GM19397 (cell line): ENCODE data around the gene EFNA4.

Source experiments
- ATAC-seq: cut with Tn5 transposase; IDR thresholded peaks from one replicate; pipeline ENCODE4 v1.9.1; 2021; ENCODE audit warnings: mild to moderate bottlenecking, moderate library complexity; ENCODE audit not compliant: unreplicated experiment

Gene EFNA4

DNA sequence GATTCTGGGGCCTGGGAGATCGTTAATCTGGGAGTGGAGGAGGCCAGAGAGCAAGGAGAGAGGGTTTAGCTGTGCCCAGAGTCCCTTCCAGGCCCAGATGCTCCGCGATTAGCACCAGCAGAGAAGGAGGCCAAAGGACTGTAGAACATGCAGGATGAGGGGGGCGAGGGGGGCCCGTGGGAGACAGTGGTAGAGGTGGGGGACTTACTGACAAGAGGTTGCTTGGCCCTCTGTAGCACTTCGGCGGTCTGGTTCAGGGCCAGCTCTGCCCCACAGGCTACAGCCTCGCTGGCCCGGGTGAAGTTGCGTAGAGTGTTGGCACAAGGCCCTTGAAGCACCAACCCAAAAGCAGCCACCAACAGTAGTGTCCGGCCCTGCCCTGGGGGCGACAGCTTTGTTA is 30.7 kb upstream of the EFNA4 start:
- no peak for ATAC-seq

DNA sequence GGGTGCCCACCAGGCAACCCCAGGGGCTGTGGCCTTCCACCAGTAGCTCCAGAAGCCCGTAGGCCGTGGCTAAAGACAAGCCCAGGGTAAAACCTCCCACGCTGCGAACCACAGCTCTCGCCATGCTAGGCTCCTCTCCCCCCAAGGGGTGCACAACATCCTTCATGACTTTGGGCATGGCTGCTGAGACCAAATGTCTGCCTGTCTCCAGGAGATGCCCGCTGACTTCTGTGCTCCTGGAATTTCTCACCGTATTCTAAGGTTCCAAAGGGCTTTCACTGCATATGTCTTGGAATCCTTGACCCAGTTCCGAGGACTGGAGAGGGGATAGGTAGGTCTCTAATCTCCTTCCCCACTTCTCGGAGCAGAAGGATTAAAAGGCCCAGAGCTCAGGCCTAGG is 30.0 kb upstream of the EFNA4 start, which contains the start of the genes DCST1 and DCST2:
Gene DCST1, plus strand, starts transcription at position 301 of the 400 bp plus-strand sequence. CDS start 213 bp downstream, outside the sequence.
Gene DCST2, minus strand, starts transcription at position 258 of the 400 bp plus-strand sequence. Its CDS starts 80 bp downstream, at position 178.
- no peak for ATAC-seq

DNA sequence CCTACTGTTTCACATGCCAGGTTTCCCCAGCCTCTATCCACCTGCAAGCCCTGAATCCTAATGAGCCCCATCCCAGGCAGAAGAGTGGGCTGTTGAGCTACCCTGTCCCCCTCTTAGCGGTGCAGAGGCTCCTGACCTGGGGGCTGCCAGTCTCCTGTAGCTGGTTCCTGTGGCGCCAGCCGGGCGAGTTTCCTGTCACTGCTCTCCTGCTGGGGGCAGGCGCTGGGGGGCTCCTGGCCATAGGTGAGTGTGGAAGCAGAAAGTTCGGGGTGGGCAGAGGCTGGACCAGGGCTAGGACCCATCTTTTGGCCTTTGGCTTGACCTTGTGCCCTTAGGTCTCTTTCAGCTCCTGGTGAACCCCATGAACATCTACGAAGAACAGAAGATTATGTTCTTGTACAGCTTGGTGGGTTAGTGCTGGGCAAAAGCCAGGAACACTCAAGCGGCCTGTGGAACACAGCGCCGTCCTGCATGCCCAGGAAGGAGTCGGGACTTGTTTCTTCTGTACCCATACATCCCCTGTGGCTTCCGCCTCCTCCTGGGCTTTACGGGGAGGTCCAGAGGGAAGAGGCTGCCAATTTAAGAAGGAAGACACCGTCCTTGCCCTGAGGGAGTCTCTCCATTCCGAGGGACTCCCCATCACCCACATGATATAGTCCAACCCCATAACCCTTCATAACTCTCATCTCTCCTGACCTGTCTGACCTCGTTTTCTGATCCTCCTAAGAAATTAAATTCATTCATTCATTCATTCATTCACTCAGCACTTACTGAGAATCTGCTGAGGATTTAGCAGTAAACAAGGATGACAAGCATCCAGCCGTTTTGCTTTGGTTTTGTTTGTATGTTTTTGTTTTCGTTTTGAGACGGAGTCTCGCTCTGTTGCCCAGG is 29.0 kb upstream of the EFNA4 start:
- ATAC-seq: no peak

DNA sequence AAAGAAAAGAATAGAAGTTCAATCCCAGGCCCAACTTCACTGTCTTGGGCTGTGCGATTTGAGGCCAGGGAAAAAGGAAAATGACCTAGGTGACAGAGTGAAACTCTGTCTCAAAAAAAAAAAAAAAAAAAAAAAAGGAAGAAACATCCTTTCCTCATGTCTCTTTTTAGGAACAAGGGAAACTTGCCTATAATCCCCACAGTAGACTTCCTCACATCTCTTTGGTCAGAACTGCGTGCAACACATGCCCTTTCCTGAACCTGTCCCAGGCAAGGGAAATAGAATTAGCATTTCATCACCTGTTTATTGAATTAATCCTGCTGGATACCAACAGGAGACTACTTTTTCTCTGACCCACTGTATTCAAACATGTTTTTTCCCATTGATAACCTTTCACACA is 27.6 kb upstream of the EFNA4 start:
- no peak for ATAC-seq

DNA sequence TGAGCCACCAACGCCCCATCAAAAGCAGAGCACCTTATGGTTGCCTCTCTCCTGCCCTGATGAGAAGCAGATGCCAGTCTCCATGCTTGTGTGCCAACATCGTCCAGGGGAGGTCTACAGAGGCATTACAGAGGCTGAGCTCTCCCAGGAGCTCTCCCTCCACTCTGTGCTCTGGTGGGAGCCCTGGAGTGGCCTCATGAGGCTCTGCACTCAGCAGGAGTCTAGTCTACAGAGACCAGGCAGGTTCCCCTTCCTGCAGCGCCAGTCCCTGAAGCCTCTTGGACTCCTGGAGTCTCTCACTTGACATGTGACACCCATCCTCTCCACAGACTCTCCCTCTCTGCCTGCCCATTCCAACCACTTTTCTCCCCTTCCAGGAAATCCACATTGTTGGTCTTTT is 26.5 kb upstream of the EFNA4 start:
- ATAC-seq: no peak

DNA sequence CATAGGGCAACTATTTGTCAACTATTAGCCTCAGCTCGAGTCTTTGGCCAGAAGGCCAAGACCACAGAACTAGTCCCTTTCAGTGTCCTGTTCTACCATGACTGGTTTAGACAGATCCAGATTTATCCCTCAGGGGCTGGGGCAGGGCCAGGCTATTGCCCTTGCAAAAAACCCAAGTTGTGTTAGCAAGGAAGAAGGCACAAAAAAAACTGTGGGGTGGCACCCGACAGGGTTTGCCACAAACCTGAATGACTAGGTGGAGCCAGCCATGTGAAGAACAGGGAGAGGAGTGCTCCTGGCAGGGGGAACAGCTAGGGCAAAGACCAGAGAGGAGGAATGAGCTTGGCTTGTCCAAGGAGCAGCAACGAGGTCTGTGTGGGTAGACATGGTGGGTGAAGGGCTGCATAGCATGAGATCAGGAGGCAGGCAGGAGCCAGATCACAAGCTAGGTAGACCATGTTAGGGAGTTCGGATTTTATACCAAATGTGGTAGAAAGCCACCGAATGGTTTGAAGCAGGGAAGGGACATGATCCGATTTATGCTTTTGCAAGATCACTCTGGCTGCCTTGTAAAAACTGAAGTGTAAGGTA is 25.6 kb upstream of the EFNA4 start:
- ATAC-seq: no peak

DNA sequence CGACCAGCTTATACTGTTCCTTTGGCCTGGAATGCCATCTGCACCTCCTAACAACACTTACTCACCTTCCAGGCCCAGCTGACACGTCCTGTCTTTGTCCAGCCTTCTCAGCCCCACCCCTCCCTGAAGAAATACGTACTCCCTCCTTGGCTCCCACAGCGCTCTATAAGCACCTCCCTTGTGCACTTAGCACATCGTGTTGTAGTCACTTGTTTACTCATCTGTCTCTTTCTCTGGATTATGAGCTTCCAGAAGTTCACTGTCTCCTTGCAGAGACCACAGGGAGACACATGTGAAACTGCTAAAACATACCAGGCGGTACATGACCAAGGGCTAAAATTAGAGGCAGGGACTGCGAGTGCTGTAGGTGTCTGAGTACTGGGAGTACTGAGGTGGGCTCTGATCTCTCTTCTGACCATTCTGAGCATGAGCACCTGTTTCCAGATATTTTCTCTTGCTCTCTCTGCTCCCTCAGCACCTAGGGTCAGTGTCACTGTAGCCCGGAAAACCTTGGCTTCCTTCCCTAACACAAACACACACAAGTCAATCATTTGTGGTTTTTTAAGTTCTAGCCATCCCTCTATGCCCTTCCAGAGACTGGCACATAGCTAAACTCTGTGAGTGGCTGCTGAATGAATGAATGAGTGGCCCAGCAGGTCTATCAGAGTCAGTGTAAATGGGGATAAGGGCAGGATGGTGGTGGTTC is 24.8 kb upstream of the EFNA4 start:
- no peak for ATAC-seq

DNA sequence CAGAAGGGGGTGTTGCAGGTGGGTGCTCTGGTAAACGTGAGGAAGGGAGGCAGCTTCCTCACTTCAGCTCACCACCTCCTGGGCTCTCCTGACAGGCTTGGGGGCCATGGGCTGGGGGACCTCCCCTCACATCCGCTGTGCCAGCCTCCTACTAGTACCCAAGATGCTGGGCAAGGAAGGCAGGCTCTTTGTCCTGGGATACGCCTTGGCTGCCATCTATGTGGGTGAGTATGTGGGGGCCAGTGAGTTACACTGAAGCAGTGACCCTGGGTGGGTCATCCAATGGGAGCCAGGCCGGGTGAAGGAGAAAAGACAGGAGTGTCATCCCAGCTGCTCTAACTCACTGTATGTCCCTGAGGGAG is 24.3 kb upstream of the EFNA4 start:
- ATAC-seq: no peak

DNA sequence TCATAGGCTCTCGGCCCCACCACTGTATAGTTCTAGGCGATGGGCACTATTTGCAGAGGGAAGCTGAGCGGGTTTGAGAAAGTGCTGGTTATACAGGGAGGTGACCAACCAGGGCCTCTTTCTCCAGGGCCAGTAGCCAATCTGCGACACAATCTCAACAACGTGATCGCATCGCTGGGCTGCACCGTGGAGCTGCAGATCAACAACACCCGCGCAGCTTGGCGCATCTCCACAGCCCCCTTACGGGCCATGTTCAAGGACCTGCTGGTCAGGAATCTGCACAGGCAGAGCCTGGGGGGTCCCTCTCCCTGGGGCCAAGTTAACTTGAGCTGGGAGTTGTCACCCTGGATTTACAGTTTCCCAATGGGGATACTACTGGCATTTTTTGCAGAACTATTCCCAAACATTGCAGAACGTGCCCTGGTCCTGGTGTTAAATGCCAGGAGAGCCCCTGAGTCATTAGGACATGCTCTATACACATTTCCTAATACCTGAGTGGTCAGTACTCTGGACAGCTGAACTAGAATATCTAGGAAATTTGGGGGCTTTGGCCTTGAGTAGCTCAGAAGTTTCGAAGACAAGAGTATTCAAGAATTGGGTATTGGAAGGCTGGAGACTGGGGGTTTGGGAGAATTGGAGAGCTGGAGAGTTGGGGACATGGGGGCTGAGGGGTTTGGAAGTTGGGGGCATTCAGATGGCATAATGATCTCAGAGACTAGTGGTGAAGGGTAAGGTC is 23.0 kb upstream of the EFNA4 start:
- no peak for ATAC-seq

DNA sequence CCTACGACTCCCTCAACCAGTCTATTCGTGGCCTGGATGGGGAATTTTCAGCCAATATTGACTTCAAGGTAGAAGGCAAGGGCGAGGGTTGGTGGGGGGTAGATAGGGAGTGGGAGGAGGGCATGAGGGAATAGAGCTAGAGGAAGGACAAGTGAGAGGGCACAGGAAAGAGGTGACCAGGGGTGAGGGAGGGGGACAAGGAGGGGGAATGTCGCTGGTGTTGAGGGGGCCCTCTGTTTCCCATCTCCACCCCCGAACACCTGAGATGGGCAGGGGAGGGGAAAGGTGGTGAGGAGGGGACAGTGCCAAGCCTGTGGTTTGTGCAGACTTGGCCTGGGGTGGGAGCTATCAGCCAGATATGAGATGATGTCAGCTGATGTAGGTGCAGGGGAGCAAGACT is 20.8 kb upstream of the EFNA4 start:
- ATAC-seq: no peak

DNA sequence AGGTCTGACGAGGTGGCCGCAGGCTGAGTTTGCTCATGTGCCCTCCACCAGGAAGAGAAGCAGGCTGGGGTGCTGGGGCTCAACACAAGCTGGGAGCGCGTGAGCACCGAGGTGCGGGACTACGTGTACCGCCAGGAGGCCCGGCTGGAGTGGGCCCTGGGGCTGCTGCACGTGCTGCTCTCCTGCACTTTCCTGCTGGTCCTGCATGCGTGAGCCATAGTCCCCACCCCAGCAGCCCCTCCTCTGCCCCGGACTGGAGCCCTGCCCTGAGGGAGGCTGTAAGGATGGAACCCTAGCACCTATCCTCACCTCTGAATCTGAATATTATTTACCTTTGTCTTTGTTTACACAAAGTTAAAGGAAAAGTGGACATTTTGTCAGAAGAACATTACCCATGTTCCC is 20.2 kb upstream of the EFNA4 start:
- no peak for ATAC-seq

DNA sequence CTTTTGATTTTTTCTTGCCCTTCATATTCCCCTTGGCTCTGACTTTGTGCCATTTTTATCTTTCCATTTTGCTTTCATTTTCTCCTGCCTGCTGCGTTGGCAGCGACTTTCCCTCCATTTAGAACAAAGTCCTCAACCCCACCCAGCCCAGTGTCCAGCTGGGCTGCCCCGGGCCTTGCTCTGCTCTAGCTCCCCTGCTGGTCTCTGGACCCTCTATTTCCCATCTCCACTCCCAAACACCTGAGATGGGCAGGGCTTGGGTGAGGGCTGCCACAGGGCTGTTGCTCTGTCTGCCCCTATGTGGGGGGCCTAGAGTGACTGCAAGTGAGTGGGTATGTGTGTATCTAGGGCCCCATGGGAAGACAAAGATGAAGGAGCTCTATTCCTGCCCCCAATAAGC is 19.7 kb upstream of the EFNA4 start:
- ATAC-seq: no peak

DNA sequence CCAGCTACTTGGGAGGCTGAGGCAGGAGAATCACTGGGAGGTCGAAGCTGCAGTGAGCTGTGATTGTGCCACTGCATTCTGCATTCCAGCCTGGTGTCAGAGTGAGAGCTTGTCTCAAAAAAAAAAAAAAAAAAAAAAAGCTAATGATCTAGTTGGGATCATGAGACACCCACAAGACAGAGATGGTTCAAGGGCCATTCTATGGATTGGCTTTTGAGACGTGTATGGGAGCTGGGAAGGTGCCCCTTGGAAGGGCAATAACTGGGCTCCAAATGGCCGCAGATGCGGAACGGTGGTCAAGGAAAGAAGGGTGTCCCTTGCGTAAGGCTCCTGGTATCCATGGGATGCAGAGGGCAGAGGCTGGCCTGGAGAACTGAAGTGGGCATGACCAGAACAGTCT is 19.2 kb upstream of the EFNA4 start:
- ATAC-seq: no peak

DNA sequence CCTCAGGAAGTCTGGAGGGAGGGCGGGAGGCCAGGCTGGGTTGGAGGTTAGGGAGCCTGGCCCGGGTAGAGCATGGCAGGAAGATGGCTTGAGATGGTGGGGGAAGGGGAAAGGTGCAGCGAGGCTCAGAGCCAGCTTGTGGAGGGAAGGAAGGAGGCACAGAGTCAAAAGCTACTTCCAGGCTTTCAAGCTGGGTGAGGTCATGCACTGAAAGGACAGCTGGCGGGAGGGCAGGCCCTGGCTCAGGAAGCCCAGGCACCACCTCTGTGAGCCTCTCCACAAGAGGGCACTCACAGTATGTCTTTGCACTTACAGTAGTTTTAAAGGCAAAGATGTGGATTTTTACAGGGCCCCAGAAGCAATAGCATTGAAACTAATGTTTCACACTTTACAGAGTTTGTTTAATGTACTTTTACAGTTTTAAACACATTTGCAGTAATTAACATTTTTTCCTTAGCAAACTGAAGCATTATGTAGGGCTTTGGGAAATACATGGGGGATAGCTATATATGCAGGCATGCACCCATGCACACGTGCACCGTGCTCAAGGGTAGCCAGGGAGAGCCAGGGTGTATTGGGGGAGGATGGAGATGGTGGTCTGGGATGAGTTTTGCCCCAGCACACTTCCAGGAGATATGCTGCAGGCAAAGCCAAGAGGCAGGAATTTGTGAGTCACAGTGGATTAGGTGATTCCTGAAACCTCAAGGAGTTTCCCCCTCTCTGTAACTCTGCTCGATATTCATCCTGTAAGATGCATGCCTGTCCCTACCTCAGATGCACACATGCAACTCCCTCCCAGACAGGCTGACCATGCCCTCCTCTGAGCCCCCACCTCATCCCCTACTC is 18.5 kb upstream of the EFNA4 start:
- ATAC-seq: no peak

DNA sequence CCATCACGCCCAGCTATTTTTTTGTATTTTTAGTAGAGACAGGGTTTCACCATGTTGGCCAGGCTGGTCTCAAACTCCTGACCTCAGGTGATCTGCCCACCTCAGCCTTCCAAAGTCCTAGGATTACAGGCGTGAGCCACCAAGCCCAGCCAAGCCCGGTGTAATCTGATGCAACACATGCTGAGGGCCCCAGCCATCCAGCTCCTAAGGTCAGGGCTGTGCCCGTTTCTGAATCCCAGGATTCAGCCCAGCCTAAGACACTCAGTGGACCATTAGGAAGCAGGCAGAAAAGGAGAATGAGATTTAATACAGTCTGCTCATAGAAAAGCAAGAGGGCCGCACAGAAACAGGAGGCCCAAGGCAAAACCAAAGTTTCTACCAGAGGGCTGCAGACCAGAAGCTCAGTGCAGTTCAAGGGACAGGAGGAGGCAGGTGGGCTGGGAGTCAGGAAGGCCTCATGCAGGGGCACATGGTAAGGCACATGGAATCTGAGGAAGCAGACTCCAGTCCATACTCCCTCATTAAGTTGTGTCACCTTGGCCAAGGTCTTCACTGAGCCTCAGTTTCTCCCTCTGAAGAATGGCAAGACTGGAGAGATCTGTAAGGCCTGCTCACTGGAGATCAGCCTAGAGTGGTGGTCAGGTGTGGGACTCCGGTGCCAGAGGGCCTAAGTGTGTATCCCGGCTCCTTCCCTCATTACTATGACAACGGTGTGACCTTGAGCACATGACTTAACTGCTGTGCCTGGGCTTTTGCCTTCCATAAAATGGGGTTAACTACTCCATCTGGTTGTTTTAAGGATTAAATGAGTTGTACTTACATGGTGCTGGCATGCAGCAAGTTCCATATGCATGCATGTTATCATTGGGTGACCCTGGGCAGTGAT is 14.8 kb upstream of the EFNA4 start:
- ATAC-seq: no peak

DNA sequence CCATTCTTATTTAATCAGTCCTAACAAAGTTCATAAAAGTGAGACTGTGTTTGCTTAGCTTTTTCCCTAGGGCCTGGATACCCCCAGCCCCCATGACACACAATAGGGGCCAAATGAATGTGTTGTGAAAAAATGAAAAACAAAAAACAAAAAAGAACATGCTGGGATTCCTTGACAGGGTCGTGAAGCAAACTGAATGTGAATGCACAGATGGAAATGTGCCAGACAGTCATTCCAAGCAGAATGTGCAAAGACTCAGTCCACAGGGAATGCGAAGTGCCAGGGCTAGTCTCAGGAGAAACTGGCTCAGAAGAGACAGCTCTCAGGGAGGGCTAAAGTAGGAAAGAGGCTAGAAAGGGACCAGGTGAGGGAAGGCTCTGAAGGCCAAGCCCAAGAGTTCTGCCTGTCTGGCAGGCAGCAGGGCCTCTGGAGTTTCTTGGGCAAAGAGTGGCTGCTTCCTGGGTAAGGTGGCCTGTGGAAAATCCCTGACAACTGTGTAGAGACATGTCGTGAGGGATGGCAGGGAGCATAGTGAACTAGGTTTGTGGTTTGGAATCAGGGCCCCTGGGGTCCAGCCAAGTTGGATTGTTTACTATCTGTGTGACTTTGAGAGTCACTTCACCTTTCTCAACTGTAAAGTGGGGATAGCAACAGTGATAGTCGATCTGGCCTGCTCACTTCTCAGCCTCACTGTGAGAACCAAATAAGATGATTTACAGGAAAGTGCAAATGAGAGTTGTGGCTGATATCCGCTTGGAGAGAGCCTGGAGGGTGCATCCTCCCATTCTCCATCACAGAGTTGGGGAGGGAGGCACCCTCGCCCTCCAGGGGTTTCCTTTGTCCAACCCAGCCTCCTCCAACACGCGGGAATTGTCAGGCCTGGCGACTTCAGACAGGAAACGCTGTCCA is 13.6 kb upstream of the EFNA4 start:
- ATAC-seq: no peak

DNA sequence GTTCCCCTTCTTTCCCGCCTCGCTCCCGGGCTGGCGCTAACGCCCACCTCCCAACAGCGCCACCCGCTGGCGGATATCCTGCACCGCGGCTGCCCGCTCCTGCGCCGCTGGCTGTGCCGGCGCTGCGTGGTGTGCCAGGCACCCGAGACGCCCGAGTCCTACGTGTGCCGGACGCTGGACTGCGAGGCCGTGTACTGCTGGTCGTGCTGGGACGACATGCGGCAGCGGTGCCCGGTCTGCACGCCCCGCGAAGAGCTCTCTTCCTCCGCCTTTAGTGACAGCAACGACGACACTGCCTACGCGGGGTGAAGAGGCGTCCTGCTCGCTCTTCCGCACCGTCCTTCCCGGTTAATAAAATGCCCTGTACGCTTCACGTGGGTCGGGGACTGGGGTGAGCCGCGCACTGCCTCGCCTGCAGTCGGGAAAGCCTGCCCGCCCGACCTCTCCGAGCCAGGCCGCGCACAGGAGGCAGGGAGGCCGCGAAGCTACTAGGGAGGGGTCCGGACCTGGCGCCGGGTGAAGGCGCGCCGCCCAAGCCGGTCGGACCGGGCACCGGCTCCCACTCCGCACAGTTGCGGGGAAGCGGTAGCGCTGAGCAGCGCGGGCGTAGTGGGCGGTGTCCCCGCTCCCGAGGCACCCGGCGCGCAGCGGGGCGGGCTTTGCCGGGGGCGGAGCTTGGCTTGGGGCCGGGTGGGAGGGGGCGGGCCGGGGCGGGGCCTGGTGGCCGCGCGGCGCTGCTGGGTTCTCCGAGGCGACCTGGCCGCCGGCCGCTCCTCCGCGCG is 12.8 kb upstream of the EFNA4 start, which contains the start of gene ADAM15:
Gene ADAM15, plus strand, starts transcription at position 757 of the 782 bp plus-strand sequence. CDS start 71 bp downstream, outside the sequence.
- ATAC-seq: peak; percentile 63
